ENCODE data around the gene C9orf78.

C9orf78 gene, protein sequence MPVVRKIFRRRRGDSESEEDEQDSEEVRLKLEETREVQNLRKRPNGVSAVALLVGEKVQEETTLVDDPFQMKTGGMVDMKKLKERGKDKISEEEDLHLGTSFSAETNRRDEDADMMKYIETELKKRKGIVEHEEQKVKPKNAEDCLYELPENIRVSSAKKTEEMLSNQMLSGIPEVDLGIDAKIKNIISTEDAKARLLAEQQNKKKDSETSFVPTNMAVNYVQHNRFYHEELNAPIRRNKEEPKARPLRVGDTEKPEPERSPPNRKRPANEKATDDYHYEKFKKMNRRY

DNA sequence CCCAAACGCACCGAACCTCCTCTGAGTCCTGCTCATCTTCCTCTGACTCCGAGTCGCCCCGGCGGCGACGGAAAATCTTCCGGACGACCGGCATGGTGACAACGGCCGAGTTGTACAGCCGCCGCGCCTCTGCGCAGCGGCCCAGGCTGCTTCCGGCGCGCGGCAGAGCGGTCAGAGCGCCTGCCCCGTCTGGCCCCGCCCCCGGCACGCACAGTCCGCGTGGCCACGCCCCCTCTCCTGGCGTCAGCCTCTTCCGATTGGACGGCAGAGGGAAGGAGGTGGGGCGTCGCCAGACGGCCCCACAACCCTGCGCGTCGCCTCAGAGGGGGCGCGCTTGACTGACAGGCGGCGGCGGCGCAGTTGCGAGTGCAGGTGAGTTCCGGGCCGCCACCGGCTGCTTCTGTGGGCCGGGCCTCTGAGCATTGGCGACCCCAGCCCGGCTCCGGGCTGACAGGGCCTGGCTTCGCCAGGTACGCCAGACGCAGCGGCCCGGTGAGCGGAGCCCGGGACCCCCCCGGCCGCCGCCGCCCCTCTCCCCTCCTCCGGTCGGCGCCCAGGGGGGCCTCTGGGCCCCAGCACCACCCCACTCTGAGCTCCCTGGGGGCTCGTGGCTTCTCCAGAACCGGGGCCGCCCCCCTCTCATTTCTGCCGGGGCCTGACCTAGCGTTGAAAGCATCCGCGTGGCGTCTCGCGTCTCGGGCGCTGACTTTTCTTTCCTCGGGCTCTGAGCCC is at the start of gene C9orf78, which contains the start of gene USP20:
C9orf78 (minus strand) TSS at position 148 of the 732 bp plus-strand sequence; CDS start at position 94, 54 bp downstream.
USP20 (plus strand) TSS at position 331 of the 732 bp plus-strand sequence. CDS start 17,098 bp downstream, outside the sequence.
- DNase-seq (ENCODE audit: low read depth), result peak; percentile 74

DNA sequence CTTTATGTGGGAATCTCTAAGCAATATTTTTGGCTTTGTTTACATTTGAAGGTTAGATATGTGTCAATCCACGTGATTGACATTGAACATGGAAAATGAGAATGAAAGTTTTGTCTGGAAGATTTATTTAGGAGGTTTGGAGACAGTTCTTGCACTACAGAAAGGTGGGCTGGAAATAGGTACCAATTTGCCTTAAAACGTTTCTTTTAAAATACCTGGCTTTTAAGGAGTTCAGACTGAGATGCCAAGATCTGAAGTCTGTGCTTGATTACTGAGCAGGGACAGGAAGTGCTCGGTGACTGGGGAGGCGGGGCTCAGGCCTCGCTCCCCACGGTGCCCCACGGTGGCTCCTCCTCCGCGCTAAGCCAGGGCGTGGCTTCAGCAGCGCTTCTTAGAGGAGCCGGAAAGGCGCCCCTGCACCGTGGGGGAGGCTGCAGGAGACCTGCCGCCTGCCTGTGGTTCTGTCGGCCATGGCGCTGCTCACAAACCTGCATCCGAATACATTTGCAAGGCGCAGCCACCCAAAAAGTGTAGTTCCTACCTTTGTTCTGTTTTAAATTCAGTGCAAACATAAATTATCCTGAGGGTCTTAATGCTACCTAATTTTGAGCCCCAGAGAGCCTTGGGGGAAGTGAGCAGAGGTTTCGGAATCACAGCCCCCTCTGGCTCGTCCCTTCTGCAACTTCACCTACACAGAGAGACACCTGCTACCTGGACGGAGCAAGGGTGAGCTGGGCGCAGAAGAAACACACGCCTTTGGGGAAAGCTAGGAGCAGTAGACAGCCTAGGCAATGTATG is 49.3 kb upstream of the C9orf78 start:
- DNase-seq (ENCODE audit: low read depth), result no peak

DNA sequence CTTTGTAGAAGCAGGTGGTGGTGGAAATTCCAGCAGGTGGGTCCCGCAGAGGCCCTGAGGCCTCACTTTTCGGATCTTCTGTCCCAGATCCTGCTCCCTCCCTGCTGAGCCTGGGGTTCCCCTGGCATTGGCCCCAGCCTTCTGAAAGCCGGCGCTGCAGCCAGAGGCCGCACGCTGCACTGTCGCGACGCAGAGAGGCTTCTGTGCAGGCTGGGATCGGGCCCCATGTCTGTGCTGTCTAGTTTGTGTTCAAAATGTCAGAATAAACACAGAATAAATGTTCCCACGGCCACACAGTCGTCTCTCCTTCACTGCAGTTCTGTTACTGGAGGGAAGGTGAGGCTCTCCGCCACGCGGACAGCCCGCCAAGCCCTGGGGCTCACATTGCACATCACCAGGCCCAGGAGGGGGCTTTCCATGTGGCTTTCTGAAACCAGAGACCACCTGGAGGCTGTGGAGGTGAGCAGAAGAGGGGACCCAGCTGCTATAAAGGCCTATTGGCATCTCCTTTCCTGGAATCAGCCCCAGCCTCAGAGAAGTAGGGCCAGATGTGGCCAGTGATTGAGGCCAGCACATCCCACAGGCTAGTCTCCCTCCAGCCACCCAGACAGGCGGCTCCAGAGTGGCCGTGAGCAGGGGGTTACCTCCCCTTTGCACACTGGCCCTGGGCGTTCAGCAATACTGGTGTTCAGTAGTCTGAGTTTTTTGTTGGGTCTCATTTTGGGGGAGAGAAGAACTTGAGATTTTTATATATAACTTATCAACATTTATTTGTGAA is 46.7 kb upstream of the C9orf78 start:
- no peak for DNase-seq (ENCODE audit: low read depth)

DNA sequence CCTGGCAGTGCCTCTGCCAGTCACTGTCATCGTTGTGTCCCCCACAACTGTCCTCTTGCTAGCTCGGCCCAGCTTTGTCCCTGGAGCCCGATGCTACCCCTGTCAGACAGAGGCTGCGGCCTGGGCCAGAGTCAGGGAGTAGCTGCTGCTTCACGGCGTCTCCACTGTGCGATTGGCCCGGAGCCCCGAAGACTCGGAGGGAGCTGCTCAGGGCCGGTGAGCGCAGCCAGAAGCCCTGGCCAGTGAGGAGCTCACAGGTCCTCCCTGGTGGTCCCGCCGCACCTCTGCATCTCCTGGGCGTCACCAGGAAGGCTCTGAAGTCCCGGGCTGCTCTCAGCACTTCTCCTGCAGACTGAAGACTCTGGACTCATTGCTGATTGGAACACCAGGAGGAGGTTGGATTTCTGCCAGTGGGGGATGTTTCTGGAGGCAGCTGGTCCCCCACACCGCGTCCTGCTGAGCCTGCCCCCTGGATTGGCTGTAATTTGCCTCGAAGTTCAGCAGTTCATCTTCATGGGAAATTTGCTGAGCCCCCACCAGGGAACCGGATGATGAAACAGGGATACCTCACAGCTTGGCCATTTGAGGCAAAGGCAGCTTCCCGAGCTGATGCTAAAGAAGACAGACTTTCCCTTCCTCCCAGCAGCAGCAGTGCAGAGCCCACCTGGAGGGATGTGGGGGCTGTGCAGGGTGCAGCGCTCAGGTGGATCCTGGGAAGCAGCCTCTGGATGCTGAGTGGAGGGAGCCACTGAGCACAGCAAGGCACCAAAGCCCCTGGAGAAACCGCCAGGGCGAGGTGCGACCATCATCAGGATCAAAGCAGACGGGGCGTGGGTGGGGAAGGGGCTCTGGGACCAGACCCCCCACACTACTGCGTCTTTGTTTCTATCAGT is 45.8 kb upstream of the C9orf78 start:
- DNase-seq (ENCODE audit: low read depth), result no peak

DNA sequence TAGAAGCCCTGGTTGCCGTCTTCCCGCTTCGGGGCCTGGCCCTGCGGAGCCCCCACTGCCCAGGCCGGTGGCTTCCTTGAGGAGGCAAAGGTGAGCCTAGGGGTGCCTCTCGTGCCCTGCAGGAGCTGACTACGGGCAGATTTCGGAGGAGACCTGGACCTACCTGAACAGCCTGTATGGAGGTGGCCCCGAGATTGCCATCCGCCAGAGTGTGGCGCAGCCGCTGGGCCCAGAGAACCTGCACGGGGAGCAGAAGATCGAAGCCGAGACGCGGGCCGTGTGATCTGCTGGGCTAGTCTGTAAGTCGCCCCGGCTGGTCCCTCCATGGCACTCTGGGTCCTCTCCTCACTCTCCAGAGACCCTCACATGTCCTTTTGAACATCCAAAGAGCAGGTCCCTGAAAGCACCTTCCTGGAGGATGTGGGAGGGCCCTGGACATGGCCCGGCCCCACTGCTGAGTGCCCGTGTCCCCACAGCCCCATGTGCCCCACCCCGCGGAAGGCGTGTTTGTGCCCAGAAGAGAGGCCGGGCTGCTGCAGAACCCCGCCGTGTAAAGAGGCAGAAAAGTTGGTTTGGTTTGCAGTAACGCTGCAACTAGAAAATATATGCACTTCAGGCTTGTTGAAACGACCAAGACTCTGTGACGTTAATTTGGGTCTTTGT is 45.0 kb upstream of the C9orf78 start:
- no peak for DNase-seq (ENCODE audit: low read depth)

DNA sequence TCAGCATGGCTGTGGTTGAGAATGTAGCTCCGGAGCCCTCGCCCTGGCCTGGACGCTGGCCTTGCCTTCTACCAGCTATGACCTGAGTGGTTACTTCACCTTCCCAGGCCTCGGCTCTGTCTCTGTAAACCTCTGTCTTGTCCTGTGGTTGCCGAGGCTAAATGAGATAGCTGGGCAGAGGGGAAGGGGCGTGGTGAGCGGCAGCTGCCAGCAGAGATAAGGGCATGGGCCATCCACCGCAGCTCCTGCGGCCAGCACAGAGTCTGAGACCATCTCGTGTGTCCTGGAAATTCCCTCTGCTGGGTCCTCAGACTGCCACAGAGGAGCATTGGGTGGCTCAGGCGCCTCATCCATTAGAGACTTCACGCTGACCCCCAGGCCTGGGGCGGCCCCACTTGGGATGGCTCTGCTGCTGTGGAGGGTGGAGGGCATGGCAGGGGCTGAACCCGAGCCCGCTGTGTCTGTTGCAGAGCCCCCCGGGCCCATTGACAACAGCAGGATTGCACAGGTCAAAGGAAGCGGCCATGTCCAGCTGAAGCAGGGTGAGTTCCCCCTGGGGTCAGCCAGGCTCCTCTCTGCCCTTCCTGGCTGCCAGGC is 44.1 kb upstream of the C9orf78 start:
- DNase-seq (ENCODE audit: low read depth), result no peak

DNA sequence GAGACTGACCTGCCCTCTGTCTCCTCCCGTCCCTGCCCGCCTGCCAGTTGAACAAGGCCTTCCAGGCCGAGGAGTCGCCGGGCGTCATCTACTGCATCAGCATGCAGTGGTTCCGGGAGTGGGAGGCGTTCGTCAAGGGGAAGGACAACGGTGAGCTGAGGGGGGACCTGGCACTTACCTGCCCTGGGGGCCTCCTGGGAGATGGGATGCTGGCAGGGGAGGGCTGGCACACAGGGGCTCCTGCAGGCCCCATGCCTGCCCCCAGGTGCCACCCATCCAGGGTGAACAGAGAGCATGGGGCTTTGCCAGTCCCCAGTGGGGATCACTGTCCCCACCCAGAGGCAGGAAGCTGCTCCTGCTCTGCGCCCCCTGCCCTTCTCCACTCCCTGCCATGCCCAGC is 43.2 kb upstream of the C9orf78 start:
- DNase-seq (ENCODE audit: low read depth), result no peak

DNA sequence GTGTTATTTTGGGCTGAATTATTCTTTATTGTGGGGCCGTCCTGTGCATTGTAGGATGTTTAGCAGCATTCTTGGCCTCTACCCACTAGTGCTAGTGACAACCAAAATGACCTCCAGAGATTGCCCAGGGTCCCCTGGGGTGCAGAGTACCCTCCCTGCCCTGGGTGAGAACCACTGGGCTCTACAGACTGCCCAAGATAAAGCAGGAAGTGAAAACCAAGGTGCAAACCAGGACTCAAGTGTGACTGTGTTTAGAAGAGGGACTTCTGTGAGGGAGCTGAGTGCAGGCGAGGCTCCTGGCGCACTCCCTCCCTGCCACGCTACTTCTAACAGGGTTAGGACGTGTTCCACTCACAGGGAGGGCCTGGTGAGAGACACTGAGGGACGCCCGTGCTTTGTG is 41.7 kb upstream of the C9orf78 start:
- no peak for DNase-seq (ENCODE audit: low read depth)

DNA sequence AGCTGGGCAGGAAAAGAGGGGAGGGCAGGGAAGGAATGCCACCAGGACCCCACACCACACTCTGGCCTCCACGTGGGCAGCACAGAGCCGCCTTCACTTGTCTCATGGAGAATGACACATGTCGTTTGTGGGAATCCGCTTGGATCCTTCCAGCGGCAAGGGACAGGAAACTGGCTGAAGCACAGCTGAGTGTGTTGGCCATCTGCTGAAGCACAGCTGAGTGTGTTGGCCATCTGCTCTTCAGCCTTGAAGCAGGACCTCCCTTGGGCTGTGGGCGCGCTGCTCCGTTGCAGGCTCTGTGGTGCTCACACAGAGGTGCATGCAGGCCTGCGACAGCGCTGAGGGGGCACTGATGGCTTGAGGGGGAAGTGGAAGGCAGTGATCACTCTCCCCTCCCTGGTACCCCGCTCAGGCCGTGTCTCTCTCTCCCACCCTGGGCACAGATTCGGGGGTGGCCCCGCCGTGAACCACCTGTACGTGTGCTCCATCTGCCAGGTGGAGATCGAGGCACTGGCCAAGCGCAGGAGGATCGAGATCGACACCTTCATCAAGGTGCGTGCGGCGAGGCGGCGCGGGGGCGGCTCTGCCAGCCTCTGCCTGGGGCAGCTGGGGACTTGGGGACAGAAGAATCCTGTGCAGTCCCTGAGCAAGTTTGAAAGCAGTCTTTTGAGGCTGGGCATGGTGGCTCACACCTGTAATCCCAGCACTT is 40.8 kb upstream of the C9orf78 start:
- DNase-seq (ENCODE audit: low read depth), result no peak

DNA sequence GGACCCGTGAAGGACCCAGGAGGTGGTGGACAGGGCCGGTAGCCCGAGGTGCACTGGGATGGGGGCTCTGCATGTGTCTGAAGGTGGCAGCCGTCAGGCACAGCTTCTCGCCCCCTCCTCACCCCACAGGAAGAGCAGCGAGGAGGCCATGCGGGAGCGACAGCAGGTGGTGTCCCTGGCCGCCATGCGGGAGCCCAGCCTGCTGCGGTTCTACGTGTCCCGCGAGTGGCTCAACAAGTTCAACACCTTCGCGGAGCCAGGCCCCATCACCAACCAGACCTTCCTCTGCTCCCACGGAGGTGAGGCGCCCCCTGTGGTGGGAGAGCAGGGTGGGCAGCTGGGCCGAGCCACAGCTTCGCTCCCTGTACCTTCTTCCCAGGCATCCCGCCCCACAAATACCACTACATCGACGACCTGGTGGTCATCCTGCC is 40.1 kb upstream of the C9orf78 start:
- no peak for DNase-seq (ENCODE audit: low read depth)

DNA sequence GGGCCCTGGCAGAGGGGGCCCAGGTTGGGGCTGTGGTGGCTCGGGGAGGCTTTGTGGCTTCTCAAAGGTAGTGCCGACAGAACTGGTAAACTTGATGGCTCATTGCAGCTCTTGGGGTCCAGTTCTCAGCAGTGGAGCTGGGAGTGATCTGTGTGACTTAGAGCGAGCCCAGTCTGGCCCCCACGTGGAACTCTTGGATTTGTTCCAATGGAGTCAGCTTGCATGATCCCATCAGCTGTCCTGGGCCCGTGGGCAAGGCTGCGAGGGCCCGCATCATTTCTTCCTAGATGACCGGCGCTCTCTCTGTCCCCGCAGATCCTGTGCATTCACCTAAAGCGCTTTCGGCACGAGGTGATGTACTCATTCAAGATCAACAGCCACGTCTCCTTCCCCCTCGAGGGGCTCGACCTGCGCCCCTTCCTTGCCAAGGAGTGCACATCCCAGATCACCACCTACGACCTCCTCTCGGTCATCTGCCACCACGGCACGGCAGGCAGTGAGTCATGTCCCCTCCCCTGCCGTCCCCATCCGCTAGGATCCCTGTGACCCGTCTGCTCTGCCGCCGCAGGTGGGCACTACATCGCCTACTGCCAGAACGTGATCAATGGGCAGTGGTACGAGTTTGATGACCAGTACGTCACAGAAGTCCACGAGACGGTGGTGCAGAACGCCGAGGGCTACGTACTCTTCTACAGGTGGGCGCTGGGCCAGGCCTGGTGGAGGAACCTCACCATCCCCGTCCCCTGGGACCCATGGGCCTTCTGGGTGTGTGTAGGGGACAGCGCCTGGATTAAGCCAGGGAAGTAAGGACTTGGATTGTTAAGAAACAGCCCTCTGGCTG is 39.4 kb upstream of the C9orf78 start:
- no peak for DNase-seq (ENCODE audit: low read depth)

DNA sequence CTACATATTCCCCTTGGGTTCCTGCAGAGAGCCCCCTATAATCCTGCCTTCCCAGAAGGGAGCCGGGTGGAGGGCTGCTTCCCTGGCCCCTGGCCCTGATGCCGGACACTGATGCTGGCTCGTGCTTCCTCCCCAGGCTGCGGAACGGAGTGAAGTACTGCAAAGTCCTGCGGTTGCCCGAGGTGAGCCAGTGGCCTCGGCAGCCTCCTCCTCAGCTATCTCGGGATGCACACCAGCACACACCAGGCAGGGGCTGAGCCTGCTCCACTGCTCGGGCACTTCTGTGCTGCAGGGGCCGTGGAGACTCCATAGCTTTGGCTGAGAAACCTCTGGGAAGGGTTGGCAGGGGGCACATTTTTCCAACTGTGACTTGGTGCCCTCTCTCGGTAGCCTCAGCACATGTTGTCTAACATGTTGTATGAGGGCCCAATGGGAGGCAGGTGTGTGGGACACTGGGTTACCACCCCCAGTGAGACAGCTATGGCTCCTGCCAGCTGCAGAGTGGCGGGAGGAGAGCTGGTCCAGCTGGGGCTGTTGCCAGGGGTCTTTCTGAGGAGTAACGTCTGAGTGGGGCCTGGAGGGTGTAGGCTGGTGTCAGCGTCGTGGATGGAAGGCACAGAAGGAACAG is 38.6 kb upstream of the C9orf78 start:
- no peak for DNase-seq (ENCODE audit: low read depth)

DNA sequence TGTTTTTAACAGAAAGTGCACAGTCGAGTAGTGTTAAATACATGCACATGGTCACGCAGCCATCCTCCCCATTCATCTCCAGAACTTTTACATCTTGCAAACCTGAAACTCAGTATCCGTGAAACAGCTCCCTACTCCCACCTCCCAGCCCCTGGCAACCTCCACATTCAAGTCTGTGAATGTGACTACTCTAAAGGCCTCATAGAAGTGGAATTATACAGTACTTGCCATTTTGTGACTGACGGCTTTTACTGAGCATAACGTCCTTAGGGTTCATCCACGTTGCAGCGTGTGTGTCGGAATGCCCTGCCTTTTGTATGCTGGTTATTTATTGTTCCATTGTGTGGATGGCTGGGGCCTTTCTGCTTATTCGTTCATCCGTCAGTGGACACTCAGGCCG is 36.0 kb upstream of the C9orf78 start:
- no peak for DNase-seq (ENCODE audit: low read depth)

DNA sequence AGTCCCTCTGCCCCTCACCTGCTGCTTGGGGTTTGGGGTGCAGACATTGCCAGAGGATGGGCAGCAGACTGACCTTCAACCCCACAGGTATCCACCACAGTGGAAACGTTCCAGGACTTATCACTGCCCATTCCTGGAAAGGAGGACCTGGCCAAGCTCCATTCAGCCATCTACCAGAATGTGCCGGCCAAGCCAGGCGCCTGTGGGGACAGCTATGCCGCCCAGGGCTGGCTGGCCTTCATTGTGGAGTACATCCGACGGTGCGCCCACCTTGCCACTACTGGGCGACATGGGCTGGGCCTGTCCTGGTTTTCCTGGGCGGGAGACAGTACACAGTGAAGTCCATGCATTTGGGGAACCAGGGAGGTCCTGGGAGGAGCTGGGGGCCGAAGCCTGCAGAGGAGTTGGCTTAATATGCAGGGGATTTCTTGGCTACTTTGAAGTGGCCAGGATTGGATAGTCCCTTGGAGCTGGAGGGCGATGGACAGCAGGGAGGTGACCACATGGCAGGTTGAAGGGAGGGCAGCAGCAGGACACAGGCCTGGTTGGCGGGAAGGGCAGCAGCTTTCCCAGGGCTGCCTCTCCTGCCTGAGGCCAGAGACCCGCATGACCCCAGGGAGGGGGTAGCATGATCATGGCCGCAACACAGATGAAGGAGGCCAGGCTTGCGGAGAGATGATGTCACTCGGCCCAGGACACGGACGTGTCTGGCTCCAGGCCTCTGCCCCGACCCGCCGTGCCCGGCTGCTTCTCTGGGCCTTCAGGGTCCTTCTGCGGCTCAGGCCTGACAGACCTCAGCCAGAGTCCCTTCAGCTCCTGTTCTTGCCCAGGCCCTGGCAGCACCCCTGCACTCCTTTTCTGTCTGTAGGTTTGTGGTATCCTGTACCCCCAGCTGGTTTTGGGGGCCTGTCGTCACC is 34.8 kb upstream of the C9orf78 start:
- DNase-seq (ENCODE audit: low read depth), result no peak

DNA sequence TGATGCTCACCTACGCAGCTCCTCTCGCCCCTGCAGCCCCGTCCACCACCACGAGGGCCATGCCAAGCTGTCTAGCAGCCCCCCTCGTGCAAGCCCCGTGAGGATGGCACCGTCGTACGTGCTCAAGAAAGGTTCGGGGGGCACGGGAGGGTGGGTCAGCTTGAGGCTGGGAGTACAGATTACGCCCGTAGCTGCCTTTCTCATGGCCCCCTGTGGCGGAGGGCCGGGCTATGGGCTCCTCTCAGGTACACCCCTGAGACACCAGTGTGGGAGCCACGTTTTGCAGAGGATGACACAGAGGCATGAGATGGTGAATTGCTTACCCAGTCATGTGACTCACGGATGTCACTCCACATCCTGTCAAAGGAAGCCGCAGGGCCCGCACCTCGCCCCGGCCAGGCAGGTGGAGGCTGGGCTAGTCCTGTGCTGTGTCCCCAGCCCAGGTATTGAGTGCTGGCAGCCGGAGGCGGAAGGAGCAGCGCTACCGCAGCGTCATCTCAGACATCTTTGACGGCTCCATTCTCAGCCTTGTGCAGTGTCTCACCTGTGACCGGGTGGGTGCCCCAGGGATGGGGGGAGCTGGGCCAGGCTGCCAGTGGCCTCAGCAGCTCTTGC is 33.9 kb upstream of the C9orf78 start:
- no peak for DNase-seq (ENCODE audit: low read depth)

Data from HS-5 (cell line).